H9 (cell line): ENCODE data around the gene APCDD1. TPM values are rescaled to one million over a fixed set of nuclear protein-coding genes. Genes with fewer than 3 reads are reported as not detected.

ENCODE experiments used
- DNase-seq: peaks from one replicate; pipeline ENCODE4 v3.0.0-alpha.2; 2017
- H2AFZ ChIP-seq: one replicate; pipeline ENCODE4 v1.6.1; 2013; ENCODE audit warnings: mild to moderate bottlenecking, low read length, control low read depth, moderate library complexity
- H2AK5ac ChIP-seq: 2 replicates; pipeline ENCODE4 v1.6.1; 2013; ENCODE audit warnings: low read length, control low read depth, mixed read lengths; ENCODE audit not compliant: insufficient read length
- H2BK120ac ChIP-seq: one replicate; pipeline ENCODE4 v1.6.1; 2013; ENCODE audit warnings: low read depth, mild to moderate bottlenecking, low read length, control low read depth, inconsistent platforms; ENCODE audit not compliant: poor library complexity, severe bottlenecking
- H2BK12ac ChIP-seq: 2 replicates; pipeline ENCODE4 v1.6.1; 2013; ENCODE audit warnings: low read length, control low read depth, mixed read lengths, low read depth; ENCODE audit not compliant: insufficient read length
- H2BK15ac ChIP-seq: 2 replicates; pipeline ENCODE4 v1.6.1; 2013; ENCODE audit warnings: low read depth, low read length, control low read depth
- H2BK20ac ChIP-seq: one replicate; pipeline ENCODE4 v1.6.1; 2013; ENCODE audit warnings: low read depth, mild to moderate bottlenecking, low read length, control low read depth, inconsistent platforms; ENCODE audit not compliant: poor library complexity, severe bottlenecking
- H2BK5ac ChIP-seq: 2 replicates; pipeline ENCODE4 v1.6.1; 2013; ENCODE audit warnings: low read length, control low read depth, mixed read lengths; ENCODE audit not compliant: insufficient read length
- H3K14ac ChIP-seq: 2 replicates; pipeline ENCODE4 v1.6.1; 2013; ENCODE audit warnings: low read length, control low read depth; ENCODE audit not compliant: insufficient read depth
- H3K18ac ChIP-seq: 2 replicates; pipeline ENCODE4 v1.6.1; 2013; ENCODE audit warnings: low read depth, mild to moderate bottlenecking, mixed read lengths, low read length, control low read depth; ENCODE audit not compliant: insufficient read length
- H3K23ac ChIP-seq: 2 replicates; pipeline ENCODE4 v1.6.1; 2013; ENCODE audit warnings: low read length, control low read depth, mixed read lengths, low read depth; ENCODE audit not compliant: insufficient read length
- H3K23me2 ChIP-seq: 2 replicates; pipeline ENCODE4 v1.6.1; 2013; ENCODE audit warnings: low read depth, mild to moderate bottlenecking, mixed read lengths, low read length, control low read depth; ENCODE audit not compliant: insufficient read length, poor library complexity, severe bottlenecking
- H3K27ac ChIP-seq: 2 replicates; pipeline ENCODE4 v1.5.1; 2013; ENCODE audit warnings: low read length, control low read depth, mixed read lengths, low read depth; ENCODE audit not compliant: insufficient read length
- H3K27me3 ChIP-seq: 2 replicates; pipeline ENCODE4 v1.6.1; 2013; ENCODE audit warnings: low read length, control low read depth, inconsistent platforms; ENCODE audit not compliant: insufficient read depth
- H3K4ac ChIP-seq: 2 replicates; pipeline ENCODE4 v1.6.1; 2013; ENCODE audit warnings: low read depth, mild to moderate bottlenecking, control low read depth, inconsistent platforms, low read length, moderate library complexity
- H3K4me1 ChIP-seq: 2 replicates; pipeline ENCODE4 v1.6.1; 2013; ENCODE audit warnings: low read length, control low read depth, inconsistent platforms; ENCODE audit not compliant: insufficient read depth
- H3K4me2 ChIP-seq: 2 replicates; pipeline ENCODE4 v1.6.1; 2013; ENCODE audit warnings: low read length, control low read depth, mixed read lengths; ENCODE audit not compliant: insufficient read length, insufficient read depth
- H3K56ac ChIP-seq: 2 replicates; pipeline ENCODE4 v1.6.1; 2013; ENCODE audit warnings: low read depth, mild to moderate bottlenecking, mixed read lengths, low read length, control low read depth; ENCODE audit not compliant: insufficient read length
- H3K79me1 ChIP-seq: 2 replicates; pipeline ENCODE4 v1.6.1; 2013; ENCODE audit warnings: low read depth, mild to moderate bottlenecking, moderate library complexity, low read length, control low read depth, inconsistent platforms; ENCODE audit not compliant: insufficient read depth, poor library complexity, severe bottlenecking
- H3K79me2 ChIP-seq: 2 replicates; pipeline ENCODE4 v1.6.1; 2013; ENCODE audit warnings: low read length, control low read depth, inconsistent platforms; ENCODE audit not compliant: insufficient read depth
- H3K9ac ChIP-seq: 2 replicates; pipeline ENCODE4 v1.6.1; 2013; ENCODE audit warnings: low read length, control low read depth, mixed read lengths; ENCODE audit not compliant: insufficient read length; ENCODE audit errors: extremely low read depth
- H3K9me3 ChIP-seq: one replicate; pipeline ENCODE4 v1.6.1; 2013; ENCODE audit warnings: low read depth, low read length, inconsistent platforms; ENCODE audit not compliant: control insufficient read depth
- H3T11ph ChIP-seq: one replicate; pipeline ENCODE4 v1.6.1; 2013; ENCODE audit warnings: mild to moderate bottlenecking, low read length, control low read depth, inconsistent platforms
- H4K20me1 ChIP-seq: one replicate; pipeline ENCODE4 v1.6.1; 2013; ENCODE audit not compliant: control insufficient read depth, insufficient read length, insufficient read depth
- H4K5ac ChIP-seq: 2 replicates; pipeline ENCODE4 v1.6.1; 2013; ENCODE audit warnings: low read depth, mild to moderate bottlenecking, mixed read lengths, low read length, control low read depth; ENCODE audit not compliant: insufficient read length
- H4K8ac ChIP-seq: replicated peaks from 2 replicates; pipeline ENCODE4 v1.6.1; 2013; ENCODE audit warnings: low read length, control low read depth, mixed read lengths, low read depth; ENCODE audit not compliant: insufficient read length
- H4K91ac ChIP-seq: 2 replicates; pipeline ENCODE4 v1.6.1; 2013; ENCODE audit warnings: low read depth, mild to moderate bottlenecking, moderate library complexity, mixed read lengths, low read length, control low read depth; ENCODE audit not compliant: insufficient read length
- H3K27ac Mint-ChIP-seq, 3 experiments: 2 replicates in 2 of 3; 3 replicates in 1 of 3; pipeline ENCODE4 v1.8.0; 2020 to 2021; ENCODE audit warnings: mixed read lengths in 3 of 3, mild to moderate bottlenecking in 1 of 3, moderate library complexity in 1 of 3
- H3K27me3 Mint-ChIP-seq: 2 replicates; pipeline ENCODE4 v1.8.0; 2021; ENCODE audit warnings: low read depth, mild to moderate bottlenecking, moderate library complexity, mixed read lengths
- H3K36me3 Mint-ChIP-seq, 3 experiments: 2 replicates in 2 of 3; 3 replicates in 1 of 3; pipeline ENCODE4 v1.8.0; 2020 to 2021; ENCODE audit warnings: low read depth in 3 of 3, mixed read lengths in 3 of 3; ENCODE audit not compliant: insufficient read depth in 1 of 3
- H3K4me1 Mint-ChIP-seq, 2 experiments: 2 replicates each; pipeline ENCODE4 v1.8.0; 2020; ENCODE audit warnings: mixed read lengths in 2 of 2
- H3K4me3 Mint-ChIP-seq, 2 experiments: 2 replicates in 1 of 2; 3 replicates in 1 of 2; pipeline ENCODE4 v1.8.0; 2020 to 2021; ENCODE audit warnings: mild to moderate bottlenecking in 2 of 2, mixed read lengths in 2 of 2, moderate library complexity in 1 of 2
- H3K9me3 Mint-ChIP-seq, 2 experiments: 2 replicates in 1 of 2; 3 replicates in 1 of 2; pipeline ENCODE4 v1.8.0; 2020; ENCODE audit warnings: mild to moderate bottlenecking in 2 of 2, mixed read lengths in 2 of 2, moderate library complexity in 1 of 2
- CTCF ChIP-seq: fragments of 200-600 bp; sonication (generic); conservative IDR thresholded peaks from 3 replicates; pipeline ENCODE4 v1.8.0; 2021; ENCODE audit warnings: antibody characterized with exemption, mild to moderate bottlenecking
- WGBS: extraction: QIAGEN DNeasy Blood & Tissue Kit; methylation state at CpG from one replicate; pipeline ENCODE4 v1.1.7; 2013; ENCODE audit warnings: missing lambda C conversion rate, low lambda C conversion rate, mixed read lengths; ENCODE audit not compliant: insufficient read length; ENCODE audit errors: extremely low coverage; 5-methylcytosine and 5-hydroxymethylcytosine counted together
- total RNA-seq: library from RNA; stranded (reverse); gene quantifications from 2 replicates; pipeline ENCODE4 v1.2.1, GENCODE V29; 2021

Gene APCDD1
- total RNA-seq, 1 experiment from 2014 or later: 1.8 TPM

- no peak for DNase-seq
- TF ChIP-seq CTCF: no peak
- no peak overlapping the region for H3K18ac ChIP-seq
- no peak overlapping the region for H4K5ac ChIP-seq
- Mint-ChIP-seq H3K4me1 (peaks cover 13 to 29% of the 10 kb centered on the region in 2 experiments), H3K36me3 (peaks cover 0 to 10% (median 8%) of the 10 kb centered on the region in 3 experiments; a peak in 3 of 7 replicates), H3K27me3 (peaks cover 37% of the 10 kb centered on the region), H3K4me3 (no peak overlapping the region), H3K9me3 (no peaks in the 10 kb centered on the region; a peak in 2 of 5 replicates), H3K27ac (no peak overlapping the region)
- H4K8ac ChIP-seq: no peak overlapping the region
- no peaks in the 10 kb centered on the region for H3K9me3 ChIP-seq
- no peak overlapping the region for H2BK5ac ChIP-seq
- no peak overlapping the region for H3K23ac ChIP-seq
- no peak overlapping the region for H3K27ac ChIP-seq
- no peak overlapping the region for H3T11ph ChIP-seq
- no peak overlapping the region for H2AFZ ChIP-seq
- H4K91ac ChIP-seq: no peak overlapping the region
- H3K4me2 ChIP-seq: no peak overlapping the region
- no peaks in the 10 kb centered on the region for H3K79me1 ChIP-seq
- H2BK20ac ChIP-seq: no peak overlapping the region
- WGBS: no CpG with 5 or more reads among the region's 9 CpGs
- H3K14ac ChIP-seq: no peak overlapping the region; the same call in 1 of the 2 replicates
- H3K23me2 ChIP-seq: no peaks in the 10 kb centered on the region
- H3K27me3 ChIP-seq: no peaks in the 10 kb centered on the region; the same call in 1 of the 2 replicates
- no peaks in the 10 kb centered on the region for H4K20me1 ChIP-seq
- no peak overlapping the region for H3K56ac ChIP-seq
- no peak overlapping the region for H2BK12ac ChIP-seq
- no peak overlapping the region for H3K4ac ChIP-seq
- H2AK5ac ChIP-seq: no peak overlapping the region
- H2BK120ac ChIP-seq: no peak overlapping the region
- H3K4me1 ChIP-seq: no peaks in the 10 kb centered on the region
- H3K9ac ChIP-seq: no peak overlapping the region
- H3K79me2 ChIP-seq: no peaks in the 10 kb centered on the region
- no peak overlapping the region for H2BK15ac ChIP-seq
These were observed 10.9 kb downstream of the APCDD1 start for GRCh38 chr18:10465174-10465939.
